GM15510 (cell line): ENCODE data around the gene MYCBP2.

Source experiments
- POLR2A ChIP-seq: IDR thresholded peaks from 3 replicates; pipeline ENCODE4 v1.6.1; 2011; ENCODE audit warnings: borderline replicate concordance; ENCODE audit not compliant: insufficient read length; ENCODE audit errors: extremely low read depth

The MYCBP2 gene

GRCh38 chr13:77055158-77055557 lies 271.7 kb downstream of the MYCBP2 start:
- TF ChIP-seq POLR2A = no peak

- no peak for TF ChIP-seq POLR2A
Observed at GRCh38 chr13:77053192-77053591, 273.7 kb downstream of the MYCBP2 start.

GRCh38 chr13:77048681-77049080 lies 278.2 kb downstream of the MYCBP2 start:
- TF ChIP-seq POLR2A = no peak

DNA sequence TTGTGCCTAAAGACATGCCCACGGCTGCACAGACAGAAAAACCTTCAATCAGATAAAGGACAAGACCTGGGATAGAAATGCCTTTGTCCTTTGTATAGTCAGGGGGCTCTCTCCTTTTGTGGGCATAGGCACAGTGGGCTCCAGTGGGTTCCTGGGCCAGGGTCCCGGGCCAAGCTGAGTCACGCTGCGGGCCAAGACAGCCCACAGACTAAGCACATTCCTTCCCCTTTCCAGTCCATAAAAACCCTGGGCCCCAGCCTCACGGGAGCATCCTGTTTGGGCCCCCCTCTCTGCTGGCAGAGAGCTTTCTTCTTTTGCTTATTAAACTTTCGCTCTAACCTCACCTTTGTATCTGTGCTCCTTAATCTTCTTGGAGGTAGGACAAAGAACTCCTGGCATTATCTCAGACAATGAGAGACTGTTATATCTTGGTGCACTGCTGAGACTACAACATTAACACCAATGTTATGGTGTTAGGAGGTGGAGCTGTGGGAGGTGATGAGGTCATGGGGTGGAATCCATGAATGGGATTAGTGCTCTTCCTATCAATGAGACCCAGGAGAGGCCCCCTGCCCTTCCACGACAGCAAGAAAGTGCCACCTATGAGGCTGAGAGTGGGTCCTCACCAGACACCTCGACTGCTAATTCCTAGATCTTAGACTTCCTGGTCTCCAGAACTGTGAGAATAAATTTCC lies 279.1 kb downstream of the MYCBP2 start:
- TF ChIP-seq POLR2A = no peak

- no peak for TF ChIP-seq POLR2A
Observed at GRCh38 chr13:77042566-77043177, 284.2 kb downstream of the MYCBP2 start.

DNA sequence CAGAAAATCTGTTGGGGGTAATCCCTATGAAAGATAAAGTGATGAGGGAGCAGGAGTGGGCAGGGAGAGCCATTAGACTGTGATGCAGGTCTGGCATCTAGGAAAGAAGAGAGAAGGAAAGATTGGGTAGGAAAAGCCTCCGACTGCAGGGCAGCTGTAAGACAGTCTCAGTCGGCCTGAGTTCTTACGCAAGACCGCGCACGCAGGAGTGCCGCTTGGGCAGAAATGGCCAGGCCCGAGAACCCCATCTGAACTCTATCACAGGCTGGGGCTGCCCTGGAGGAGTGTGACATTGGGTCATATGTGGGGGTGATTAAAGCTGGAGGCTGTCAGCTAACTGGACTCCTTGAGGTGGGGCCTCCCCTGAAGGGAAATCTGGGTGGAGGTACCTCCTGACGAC lies 286.1 kb downstream of the MYCBP2 start:
- no peak for TF ChIP-seq POLR2A

DNA sequence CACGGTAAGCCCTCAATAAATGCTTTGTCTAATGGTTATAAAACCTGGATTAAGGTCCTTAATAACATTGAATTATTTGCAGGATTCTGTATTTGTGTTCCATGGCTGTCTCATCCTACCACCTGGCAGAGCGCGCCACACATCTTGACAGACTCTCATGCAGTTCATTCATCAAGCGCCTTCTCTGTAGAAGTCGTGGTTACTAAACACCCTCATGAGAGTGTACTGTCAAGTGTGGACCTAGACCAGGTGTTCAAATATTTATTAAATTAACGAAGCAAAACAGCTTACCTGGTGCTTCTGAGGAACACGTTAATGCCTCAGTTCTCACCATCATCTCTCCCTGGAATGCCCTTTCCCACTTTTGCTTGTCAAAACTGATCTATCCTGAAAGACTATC lies 286.8 kb downstream of the MYCBP2 start:
- no peak for TF ChIP-seq POLR2A

GRCh38 chr13:77038907-77039480 lies 287.9 kb downstream of the MYCBP2 start:
- no peak for TF ChIP-seq POLR2A

- no peak for TF ChIP-seq POLR2A
Observed at GRCh38 chr13:77036279-77036678, 290.6 kb downstream of the MYCBP2 start.

DNA sequence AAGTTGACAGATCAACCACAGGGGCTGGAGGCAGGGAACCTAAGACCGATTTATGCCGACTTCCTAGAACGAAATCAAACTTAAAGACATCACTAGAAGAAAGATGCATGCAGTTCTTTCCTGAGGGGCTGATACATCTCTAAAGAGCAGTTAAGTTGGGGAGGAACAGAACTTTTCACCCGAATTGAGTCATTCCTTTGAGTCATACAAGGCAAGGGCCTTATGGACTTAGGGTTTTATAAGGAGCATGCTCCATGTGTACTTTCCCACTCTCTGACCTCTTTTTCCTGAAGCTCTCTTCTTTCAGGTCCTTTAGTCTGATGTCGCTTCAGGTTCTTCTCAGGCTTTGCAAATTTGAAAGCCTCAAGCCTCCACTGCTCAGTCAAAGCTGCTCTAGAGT lies 292.0 kb downstream of the MYCBP2 start:
- TF ChIP-seq POLR2A = no peak

- TF ChIP-seq POLR2A = no peak
Observed at GRCh38 chr13:77033717-77034302, 293.1 kb downstream of the MYCBP2 start.

- TF ChIP-seq POLR2A = no peak
Observed at GRCh38 chr13:77031656-77032243, 295.1 kb downstream of the MYCBP2 start.

DNA sequence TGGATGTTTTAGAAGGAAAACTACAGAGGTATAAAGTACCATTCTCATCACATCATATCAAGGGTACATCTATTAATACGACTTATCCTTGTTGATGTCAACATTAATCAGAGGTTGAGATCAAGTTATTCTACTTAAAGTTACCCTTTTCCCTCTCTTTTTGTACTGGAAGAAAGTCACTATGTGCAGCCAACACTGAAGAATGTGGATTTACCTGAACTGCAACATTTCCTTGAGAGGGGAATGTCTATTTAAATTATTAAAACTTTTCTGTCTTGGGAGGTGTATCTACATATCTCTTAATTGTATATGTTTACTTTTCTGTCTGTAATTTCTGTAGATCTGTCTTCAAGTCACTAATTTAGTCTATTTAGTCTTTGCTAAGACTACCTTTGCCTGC lies 297.5 kb downstream of the MYCBP2 start:
- no peak for TF ChIP-seq POLR2A

GRCh38 chr13:77028202-77028601 lies 298.7 kb downstream of the MYCBP2 start:
- TF ChIP-seq POLR2A = no peak
